KMS-11 (cell line): ENCODE measurements around the gene WDR17.

Experiments used
- H2AFZ ChIP-seq: fragments of 200-600 bp; sonication (generic); 2 replicates; pipeline ENCODE4 v1.6.1; 2016; ENCODE audit warnings: antibody characterized with exemption, mixed run types, low read depth
- H3K27ac ChIP-seq: fragments of 200-600 bp; sonication (generic); 2 replicates; pipeline ENCODE4 v1.6.1; 2016; ENCODE audit warnings: mild to moderate bottlenecking, mixed run types
- H3K27me3 ChIP-seq: fragments of 200-600 bp; sonication (generic); 2 replicates; pipeline ENCODE4 v1.6.1; 2017; ENCODE audit warnings: mild to moderate bottlenecking, low read depth, mixed run types, moderate library complexity; ENCODE audit not compliant: insufficient read depth
- H3K36me3 ChIP-seq: fragments of 200-600 bp; sonication (generic); 2 replicates; pipeline ENCODE4 v1.6.1; 2017; ENCODE audit warnings: mild to moderate bottlenecking, mixed run types; ENCODE audit not compliant: insufficient read depth
- H3K4me1 ChIP-seq: fragments of 200-600 bp; sonication (generic); 2 replicates; pipeline ENCODE4 v1.6.1; 2016; ENCODE audit warnings: mild to moderate bottlenecking, low read depth, mixed run types; ENCODE audit not compliant: poor library complexity, severe bottlenecking
- H3K4me2 ChIP-seq: fragments of 200-600 bp; sonication (generic); 2 replicates; pipeline ENCODE4 v1.7.0; 2016; ENCODE audit warnings: mild to moderate bottlenecking, mixed run types
- H3K4me3 ChIP-seq: fragments of 200-600 bp; sonication (generic); IDR thresholded peaks from 2 replicates; pipeline ENCODE4 v1.6.1; 2017; ENCODE audit warnings: low read depth, low read length, mixed read lengths; ENCODE audit not compliant: insufficient read depth
- H3K79me2 ChIP-seq: fragments of 200-600 bp; sonication (generic); 2 replicates; pipeline ENCODE4 v1.6.1; 2016; ENCODE audit warnings: low read depth, mixed run types; ENCODE audit not compliant: insufficient read depth
- H3K9ac ChIP-seq: fragments of 200-600 bp; sonication (generic); 2 replicates; pipeline ENCODE4 v1.6.1; 2016; ENCODE audit warnings: mild to moderate bottlenecking, mixed run types
- H4K20me1 ChIP-seq: fragments of 200-600 bp; sonication (generic); 2 replicates; pipeline ENCODE4 v1.6.1; 2016; ENCODE audit warnings: mild to moderate bottlenecking, mixed run types; ENCODE audit not compliant: insufficient read depth
- CTCF ChIP-seq: fragments of 200-600 bp; sonication (generic); conservative IDR thresholded peaks from 2 replicates; pipeline ENCODE4 v1.6.1; 2017; ENCODE audit warnings: low read depth, mild to moderate bottlenecking, antibody characterized with exemption, low read length, moderate library complexity, mixed read lengths

Gene WDR17

DNA sequence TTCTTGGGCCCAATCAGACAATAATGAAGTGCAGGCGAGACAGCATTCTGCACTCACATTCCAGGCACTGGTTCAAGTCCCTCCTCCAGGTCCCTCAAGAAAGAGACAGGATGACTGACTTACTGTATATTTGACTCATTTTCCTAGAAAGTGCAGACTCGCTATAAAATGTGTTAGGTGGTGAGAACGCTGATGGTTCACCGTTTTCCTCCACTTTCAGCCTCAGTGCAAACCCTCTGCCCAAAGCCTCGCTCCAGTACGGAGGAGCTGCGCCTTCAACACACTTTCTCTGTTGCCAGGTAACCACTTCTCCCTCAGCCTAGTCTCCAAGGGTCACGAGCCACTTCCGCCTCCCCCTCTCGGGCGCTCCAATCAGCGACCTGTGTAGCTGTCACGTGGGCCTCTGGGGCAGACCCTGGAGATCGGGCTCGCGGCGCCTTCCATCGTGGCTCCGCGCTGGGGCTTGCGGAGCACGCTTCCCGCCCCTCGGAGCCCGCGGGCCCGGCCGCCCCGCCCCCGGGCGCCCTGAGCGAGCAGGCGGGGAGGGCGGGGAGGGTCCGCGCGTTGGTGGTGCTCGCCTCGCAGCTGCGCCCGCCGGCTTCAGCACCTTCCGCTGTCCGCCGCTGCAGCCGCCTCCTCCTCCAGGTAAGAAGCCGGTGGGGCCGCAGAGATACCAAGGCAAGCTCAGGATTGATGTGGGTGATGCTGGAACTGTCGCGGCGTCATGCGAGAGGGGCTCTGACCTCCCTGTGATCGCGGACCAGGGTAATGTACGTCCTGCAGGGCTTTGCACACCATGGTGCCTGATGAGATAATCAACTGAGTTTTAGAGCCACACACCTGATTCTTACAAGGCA lies at the start of gene WDR17:
WDR17 (plus strand) TSS at position 407 of the 857 bp plus-strand sequence. CDS start 45,740 bp downstream, outside the sequence.
- Histone ChIP-seq H4K20me1 (no peaks in the 10 kb centered on the region), H3K4me1 (peaks cover 9% of the 10 kb centered on the region), H3K9ac (peak within 1 kb of the TSS; percentile 10; the same call in 1 of the 2 replicates), H3K36me3 (no peaks in the 10 kb centered on the region), H2AFZ (peak within 1 kb of the TSS; percentile 98), H3K27me3 (no peaks in the 10 kb centered on the region), H3K4me2 (peak within 1 kb of the TSS; percentile 71), H3K4me3 (no peak within 1 kb of the TSS), H3K27ac (peak within 1 kb of the TSS; percentile 30; the same call in 1 of the 2 replicates), H3K79me2 (no peaks in the 10 kb centered on the region)
- no peak for TF ChIP-seq CTCF

DNA sequence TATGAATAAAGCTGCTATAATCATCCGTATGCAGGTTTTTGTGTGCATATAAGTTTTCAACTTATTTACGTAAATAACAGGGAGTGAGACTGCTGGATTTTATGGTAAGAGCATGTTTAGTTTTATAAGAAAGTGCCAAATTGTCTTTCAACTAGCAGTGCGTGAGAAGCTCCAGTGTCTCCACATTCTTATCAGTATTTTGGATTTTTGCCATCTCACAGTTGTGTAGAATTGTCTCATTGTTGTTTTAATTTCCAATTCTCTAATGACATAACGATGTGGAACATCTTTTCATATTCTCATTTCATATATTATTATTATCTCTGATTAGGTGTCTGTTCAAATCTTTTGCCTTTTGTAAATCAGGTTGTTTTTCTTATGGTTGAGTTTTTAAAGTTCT lies 49.0 kb upstream of the WDR17 start:
- no peaks in the 10 kb centered on the region for H3K27me3 ChIP-seq
- no peaks in the 10 kb centered on the region for H3K4me1 ChIP-seq
- TF ChIP-seq CTCF, result no peak
- no peak overlapping the region for H3K9ac ChIP-seq
- H3K4me3 ChIP-seq, result no peak overlapping the region
- H3K36me3 ChIP-seq, result no peaks in the 10 kb centered on the region
- H3K4me2 ChIP-seq, result no peak overlapping the region
- no peak overlapping the region for H2AFZ ChIP-seq
- no peaks in the 10 kb centered on the region for H4K20me1 ChIP-seq
- no peaks in the 10 kb centered on the region for H3K79me2 ChIP-seq
- H3K27ac ChIP-seq, result no peak overlapping the region

DNA sequence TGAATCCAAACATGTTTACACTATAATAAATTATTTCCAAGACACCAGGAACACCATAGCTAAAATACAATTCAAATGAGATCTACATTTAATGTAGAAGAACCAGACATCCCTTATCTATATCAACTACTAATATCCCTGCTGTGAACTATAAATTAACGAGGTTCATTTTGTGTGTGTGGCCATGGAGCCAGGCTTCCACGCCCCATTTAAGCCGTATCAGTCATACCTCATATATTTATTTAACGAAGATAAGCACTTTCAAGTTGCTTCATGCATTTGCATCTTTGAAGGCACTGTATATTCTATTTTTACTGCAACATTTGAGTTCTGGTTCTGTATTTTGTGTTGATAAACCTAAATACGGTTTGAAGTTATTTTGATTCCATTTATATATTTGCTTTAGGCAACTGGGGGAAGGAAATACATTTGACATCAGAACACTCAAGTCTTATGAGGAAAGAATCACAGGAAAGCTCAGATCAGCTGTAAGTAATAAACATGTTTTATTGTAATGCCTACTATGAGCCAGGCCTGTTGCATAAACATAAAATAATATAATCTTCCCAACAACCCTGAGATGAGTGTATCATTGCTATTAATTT lies 45.1 kb upstream of the WDR17 start:
- Histone ChIP-seq H3K4me1 (no peaks in the 10 kb centered on the region), H3K27me3 (no peaks in the 10 kb centered on the region), H4K20me1 (no peaks in the 10 kb centered on the region), H3K4me2 (no peak overlapping the region), H3K27ac (no peak overlapping the region), H3K36me3 (no peaks in the 10 kb centered on the region), H3K4me3 (no peak overlapping the region), H2AFZ (no peak overlapping the region), H3K79me2 (no peaks in the 10 kb centered on the region), H3K9ac (no peak overlapping the region)
- TF ChIP-seq CTCF, result no peak

DNA sequence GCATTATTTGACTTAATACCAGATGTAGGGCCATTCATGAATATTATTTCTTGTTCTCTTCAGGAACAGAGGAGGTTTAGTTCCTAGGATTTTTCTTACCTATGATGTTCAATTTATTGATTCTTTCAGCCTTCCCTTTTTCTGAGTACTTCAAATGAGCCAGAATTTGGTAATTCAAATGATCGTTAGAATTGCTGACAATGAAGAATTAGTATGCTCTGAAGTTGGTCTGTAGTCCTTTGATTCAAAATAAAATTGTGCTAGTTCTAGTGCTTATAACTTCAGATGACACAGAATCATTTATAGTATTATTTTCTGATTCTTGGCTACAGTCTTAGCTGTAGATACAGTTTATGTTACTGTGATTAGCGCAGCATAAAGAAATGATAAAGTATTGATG lies 35.2 kb upstream of the WDR17 start:
- no peaks in the 10 kb centered on the region for H3K4me1 ChIP-seq
- no peaks in the 10 kb centered on the region for H3K27me3 ChIP-seq
- no peaks in the 10 kb centered on the region for H3K36me3 ChIP-seq
- TF ChIP-seq CTCF, result no peak
- H3K27ac ChIP-seq, result no peak overlapping the region
- H3K4me3 ChIP-seq, result no peak overlapping the region
- H3K9ac ChIP-seq, result no peak overlapping the region
- no peak overlapping the region for H2AFZ ChIP-seq
- no peaks in the 10 kb centered on the region for H4K20me1 ChIP-seq
- H3K4me2 ChIP-seq, result no peak overlapping the region
- no peaks in the 10 kb centered on the region for H3K79me2 ChIP-seq
